ENCODE measurements around the gene MAU2. TPM values are rescaled to one million over a fixed set of nuclear protein-coding genes. Genes with fewer than 3 reads are reported as not detected.

Gene MAU2
- total and polyA plus RNA-seq, 2 of the 13 experiments (the other 11 are each of a cell fraction or from before 2014, with no cell fraction given) = 16.8 to 33.8 TPM

GRCh38 chr19:19319732-19320360 lies 783 bp upstream of the MAU2 start (continued):
- no peak for TF ChIP-seq ZNF160 (CRISPR knock-in tag; IDR thresholded peaks at IDR 0.05)
- no peak for TF ChIP-seq CTCF (CRISPR knock-in tag; IDR thresholded peaks at IDR 0.05)
- no peak for TF ChIP-seq CBX2 (IDR thresholded peaks at IDR 0.05; ENCODE audit: low read depth, low read length)
- TF ChIP-seq CBX2 (CRISPR knock-in tag; IDR thresholded peaks at IDR 0.05; ENCODE audit: low read depth) = no peak
- no peak for TF ChIP-seq MBD4 (IDR thresholded peaks at IDR 0.05; ENCODE audit: borderline replicate concordance, low read length)
- TF ChIP-seq FOSL2 (CRISPR knock-in tag; IDR thresholded peaks at IDR 0.05) = no peak
- TF ChIP-seq ZNF350 (CRISPR knock-in tag; IDR thresholded peaks at IDR 0.05; ENCODE audit: borderline replicate concordance, low read depth) = no peak
- TF ChIP-seq SRSF4 (IDR thresholded peaks at IDR 0.05; ENCODE audit: low read depth, low read length, poor library complexity, severe bottlenecking) = no peak
- no peak for TF ChIP-seq GZF1 (CRISPR knock-in tag; IDR thresholded peaks at IDR 0.05)
- no peak for TF ChIP-seq FUBP1 (CRISPR knock-in tag; IDR thresholded peaks at IDR 0.05; ENCODE audit: borderline replicate concordance)
- TF ChIP-seq NFIB (CRISPR knock-in tag; IDR thresholded peaks at IDR 0.05; ENCODE audit: borderline replicate concordance) = no peak
- TF ChIP-seq PHB2 (IDR thresholded peaks at IDR 0.05; ENCODE audit: partially characterized antibody) = no peak
- TF ChIP-seq SPEN (CRISPR knock-in tag; IDR thresholded peaks at IDR 0.05; ENCODE audit: low read depth) = no peak
- no peak for TF ChIP-seq SP5 (CRISPR knock-in tag; IDR thresholded peaks at IDR 0.05; ENCODE audit: borderline replicate concordance, low read depth)
- no peak for TF ChIP-seq RFX3 (CRISPR knock-in tag; IDR thresholded peaks at IDR 0.05)
- TF ChIP-seq ZNF816 (CRISPR knock-in tag; IDR thresholded peaks at IDR 0.05; ENCODE audit: borderline replicate concordance) = no peak
- TF ChIP-seq ZNF234 (CRISPR knock-in tag; conservative IDR thresholded peaks at IDR 0.05) = no peak
- peak; percentile 1; the same call in 1 of the 2 replicates for TF ChIP-seq SAP130 (CRISPR knock-in tag; IDR thresholded peaks at IDR 0.05; ENCODE audit: low read depth)
- TF ChIP-seq RBM39 (IDR thresholded peaks at IDR 0.05; ENCODE audit: low read depth, low read length, poor library complexity, severe bottlenecking) = no peak
- no peak for TF ChIP-seq GFI1 (CRISPR knock-in tag; IDR thresholded peaks at IDR 0.05; ENCODE audit: borderline replicate concordance)
- no peak for TF ChIP-seq SIX1 (CRISPR knock-in tag; IDR thresholded peaks at IDR 0.05; ENCODE audit: borderline replicate concordance)
- TF ChIP-seq PHF20 (CRISPR knock-in tag; IDR thresholded peaks at IDR 0.05) = peak; percentile 6; the same call in 1 of the 2 replicates
- TF ChIP-seq GRHL1 (CRISPR knock-in tag; conservative IDR thresholded peaks at IDR 0.05) = no peak
- TF ChIP-seq ZBTB21 (CRISPR knock-in tag; IDR thresholded peaks at IDR 0.05) = no peak
- no peak for TF ChIP-seq POLR2A (IDR thresholded peaks at IDR 0.05; ENCODE audit: insufficient read depth in 1 of 2, low read depth in 2 of 2, low read length in 2 of 2)
- no peak for TF ChIP-seq KDM2A (CRISPR knock-in tag; IDR thresholded peaks at IDR 0.05; ENCODE audit: borderline replicate concordance, low read depth)

All from HepG2 (cell line).